Large intestine (tissue), 3 donors: ENCODE results near the gene GABPB1. TPM values are rescaled to one million over a fixed set of nuclear protein-coding genes. Genes with fewer than 3 reads are reported as not detected.
A peak's percentile ranks its signal among the peaks of the same experiment; 100 is the strongest.

Source experiments
- DNase-seq, 2 donors: peaks; one replicate each; pipeline versions ENCODE4 v3.0.0 to v3.0.0-alpha.2; 2013
- H3K27ac ChIP-seq: one replicate; pipeline ENCODE4 v1.5.1; 2013; ENCODE audit warnings: low read length
- H3K27me3 ChIP-seq: 2 replicates; pipeline ENCODE4 v1.6.1; 2013; ENCODE audit warnings: low read length; ENCODE audit not compliant: control insufficient read depth, insufficient read depth
- H3K36me3 ChIP-seq: 2 replicates; pipeline ENCODE4 v1.6.1; 2013; ENCODE audit warnings: low read length; ENCODE audit not compliant: control insufficient read depth, insufficient read depth
- H3K4me1 ChIP-seq: one replicate; pipeline ENCODE4 v1.6.1; 2013; ENCODE audit warnings: low read length; ENCODE audit not compliant: control insufficient read depth, insufficient read depth
- H3K4me3 ChIP-seq: one replicate; pipeline ENCODE4 v1.5.1; 2013; ENCODE audit warnings: low read length
- H3K9me3 ChIP-seq: one replicate; pipeline ENCODE4 v1.6.1; 2013; ENCODE audit warnings: mild to moderate bottlenecking, low read depth, low read length, moderate library complexity; ENCODE audit not compliant: control insufficient read depth
- WGBS: methylation state at CpG from one replicate; pipeline ENCODE4 v1.1.5; 2013; ENCODE audit warnings: low lambda C conversion rate; ENCODE audit not compliant: insufficient coverage; 5-methylcytosine and 5-hydroxymethylcytosine counted together
- polyA plus RNA-seq: library from polyadenylated mRNA; unstranded; fragments of 120-200 nt; gene quantifications from one replicate; pipeline ENCODE4 v1.2.1, GENCODE V29; 2013

The GABPB1 gene
- polyA plus RNA-seq, 1 donor, result 16.9 TPM

- no peak overlapping the region for H3K4me3 ChIP-seq
- H3K27ac ChIP-seq, result no peak overlapping the region
- DNase-seq, result no peak
- no peaks in the 10 kb centered on the region for H3K4me1 ChIP-seq
- WGBS, result no CpG with 5 or more reads among the region's 2 CpGs
- H3K9me3 ChIP-seq, result no peaks in the 10 kb centered on the region
- H3K36me3 ChIP-seq, result no peaks in the 10 kb centered on the region
- H3K27me3 ChIP-seq, result no peaks in the 10 kb centered on the region
Measured at GRCh38 chr15:50246631-50247030, 108.4 kb downstream of the GABPB1 start.

DNA sequence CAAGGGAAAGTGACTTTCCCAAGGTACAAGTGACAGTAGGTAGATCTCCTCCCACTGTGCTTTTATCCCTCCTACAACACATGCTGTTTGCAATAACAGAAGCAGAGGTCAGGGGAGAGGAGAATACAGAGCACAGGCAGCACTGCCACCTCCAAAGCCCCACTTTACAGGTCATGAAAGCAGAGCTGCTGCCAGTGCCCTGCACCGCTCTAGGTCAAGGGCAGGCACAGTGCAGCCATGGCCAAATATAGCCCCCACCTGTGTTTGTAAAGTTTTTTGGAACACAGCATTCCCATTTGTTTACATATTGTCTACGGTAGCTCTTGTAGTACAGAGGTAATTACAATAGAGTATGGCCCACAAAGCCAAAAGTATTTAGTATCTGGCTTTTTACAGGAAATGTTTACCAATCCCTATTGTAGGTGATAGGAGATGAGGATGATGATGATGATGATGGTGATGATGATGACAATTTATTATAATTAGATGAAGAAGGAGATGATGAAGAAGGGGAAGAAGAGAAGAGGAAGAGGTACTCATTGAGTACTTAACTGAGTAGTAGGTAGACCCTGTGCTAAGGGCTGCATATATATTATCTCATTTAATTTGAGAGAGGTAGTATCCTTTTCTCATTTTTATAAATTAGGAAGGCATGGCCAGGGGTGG lies 109.9 kb downstream of the GABPB1 start:
- DNase-seq, result no peak
- 100% methylated on average over 1 of the region's 2 CpGs for WGBS
- H3K27me3 ChIP-seq, result no peaks in the 10 kb centered on the region
- H3K4me1 ChIP-seq, result no peaks in the 10 kb centered on the region
- no peak overlapping the region for H3K27ac ChIP-seq
- H3K9me3 ChIP-seq, result no peaks in the 10 kb centered on the region
- H3K36me3 ChIP-seq, result no peaks in the 10 kb centered on the region
- H3K4me3 ChIP-seq, result no peak overlapping the region

GRCh38 chr15:50244153-50244552 lies 110.8 kb downstream of the GABPB1 start:
- Histone ChIP-seq H3K4me1 (no peaks in the 10 kb centered on the region), H3K27ac (no peak overlapping the region), H3K27me3 (no peaks in the 10 kb centered on the region), H3K36me3 (no peaks in the 10 kb centered on the region), H3K9me3 (no peaks in the 10 kb centered on the region), H3K4me3 (no peak overlapping the region)
- no CpG with 5 or more reads among the region's 1 CpG for WGBS
- DNase-seq, result no peak

- 100% methylated on average over 1 of the region's 5 CpGs for WGBS
- no peaks in the 10 kb centered on the region for H3K27me3 ChIP-seq
- H3K4me3 ChIP-seq, result no peak overlapping the region
- H3K36me3 ChIP-seq, result peaks cover 3% of the 10 kb centered on the region
- DNase-seq, result no peak
- H3K9me3 ChIP-seq, result no peaks in the 10 kb centered on the region
- H3K4me1 ChIP-seq, result no peaks in the 10 kb centered on the region
- H3K27ac ChIP-seq, result no peak overlapping the region
Measured at GRCh38 chr15:50241684-50242450, 113.1 kb downstream of the GABPB1 start.

- Histone ChIP-seq H3K4me1 (no peaks in the 10 kb centered on the region), H3K27me3 (no peaks in the 10 kb centered on the region), H3K4me3 (no peak overlapping the region), H3K9me3 (no peaks in the 10 kb centered on the region), H3K27ac (no peak overlapping the region), H3K36me3 (peaks cover 3% of the 10 kb centered on the region)
- WGBS, result no CpG with 5 or more reads among the region's 2 CpGs
- no peak for DNase-seq
Measured at GRCh38 chr15:50238255-50238654, 116.7 kb downstream of the GABPB1 start.

GRCh38 chr15:50236433-50236832 lies 118.6 kb downstream of the GABPB1 start:
- no peak overlapping the region for H3K27ac ChIP-seq
- no CpG with 5 or more reads among the region's 9 CpGs for WGBS
- no peaks in the 10 kb centered on the region for H3K27me3 ChIP-seq
- no peak overlapping the region for H3K4me3 ChIP-seq
- peaks cover 3% of the 10 kb centered on the region for H3K36me3 ChIP-seq
- no peak for DNase-seq
- no peaks in the 10 kb centered on the region for H3K9me3 ChIP-seq
- H3K4me1 ChIP-seq, result no peaks in the 10 kb centered on the region

DNA sequence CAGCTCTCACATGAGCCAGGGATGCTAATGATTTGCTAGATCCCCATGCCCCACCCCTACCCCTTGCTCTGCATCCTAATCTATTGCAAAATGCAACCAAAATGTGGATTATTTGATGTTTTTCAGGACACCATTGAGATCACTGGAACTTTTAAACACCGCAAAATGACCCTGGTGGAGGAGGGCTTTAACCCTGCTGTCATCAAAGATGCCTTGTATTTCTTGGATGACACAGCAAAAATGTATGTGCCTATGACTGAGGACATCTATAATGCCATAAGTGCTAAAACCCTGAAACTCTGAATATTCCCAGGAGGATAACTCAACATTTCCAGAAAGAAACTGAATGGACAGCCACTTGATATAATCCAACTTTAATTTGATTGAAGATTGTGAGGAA lies 119.2 kb downstream of the GABPB1 start:
- no peaks in the 10 kb centered on the region for H3K4me1 ChIP-seq
- no peak for DNase-seq
- H3K27me3 ChIP-seq, result no peaks in the 10 kb centered on the region
- peaks cover 3% of the 10 kb centered on the region for H3K36me3 ChIP-seq
- H3K4me3 ChIP-seq, result no peak overlapping the region
- WGBS, result no CpG with 5 or more reads among the region's 1 CpG
- no peak overlapping the region for H3K27ac ChIP-seq
- H3K9me3 ChIP-seq, result no peaks in the 10 kb centered on the region

DNA sequence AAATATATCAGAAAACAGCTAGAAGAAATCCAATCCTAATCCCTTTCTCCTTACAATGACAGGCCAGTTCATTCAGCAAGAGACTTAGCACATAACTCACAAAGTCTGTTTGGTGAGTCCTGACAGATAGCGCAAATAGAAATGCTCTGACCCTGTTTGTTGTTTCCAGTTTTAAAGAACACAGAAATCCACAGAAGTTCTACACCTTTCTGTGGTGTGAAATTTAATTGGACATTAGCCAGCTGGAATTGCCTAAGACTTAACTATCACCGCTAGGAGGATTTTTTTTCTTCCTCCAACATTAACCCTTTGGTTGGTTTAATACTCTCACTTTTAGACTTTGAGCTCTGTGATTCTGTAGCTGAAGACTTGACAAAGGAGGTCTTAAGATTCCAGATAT lies 120.2 kb downstream of the GABPB1 start:
- H3K27ac ChIP-seq, result no peak overlapping the region
- H3K36me3 ChIP-seq, result peaks cover 6% of the 10 kb centered on the region
- H3K9me3 ChIP-seq, result no peaks in the 10 kb centered on the region
- no peak overlapping the region for H3K4me3 ChIP-seq
- no peaks in the 10 kb centered on the region for H3K27me3 ChIP-seq
- WGBS, result no CpG with 5 or more reads among the region's 2 CpGs
- no peaks in the 10 kb centered on the region for H3K4me1 ChIP-seq
- peak in 1 of 2 donors; percentile 22 for DNase-seq

DNA sequence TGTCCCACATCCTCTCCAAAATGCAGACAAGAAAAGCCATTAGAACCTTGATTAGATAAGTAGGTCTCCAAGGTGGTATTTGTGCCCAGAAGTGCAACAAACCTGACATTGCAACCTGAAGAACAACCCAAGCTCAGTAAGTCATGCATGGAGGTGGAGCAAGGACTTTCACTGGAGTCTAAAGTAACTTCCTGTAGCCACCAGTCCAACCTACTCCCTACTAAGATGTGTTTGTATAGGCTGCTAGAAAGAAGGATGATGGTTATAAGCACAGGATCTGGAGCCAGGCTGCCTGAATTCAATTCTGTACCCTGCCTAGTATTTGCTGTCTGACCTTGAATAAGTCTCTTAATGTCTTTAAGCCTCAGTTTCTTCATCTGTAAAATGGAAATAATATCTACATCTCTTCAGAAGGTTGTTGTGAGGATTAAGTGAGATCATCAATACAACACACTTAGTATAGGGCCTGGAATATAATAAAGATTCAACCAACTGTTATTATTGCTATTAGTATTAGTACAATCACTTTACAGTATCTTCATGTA lies 121.7 kb downstream of the GABPB1 start:
- H3K4me1 ChIP-seq, result no peaks in the 10 kb centered on the region
- no peaks in the 10 kb centered on the region for H3K27me3 ChIP-seq
- no peaks in the 10 kb centered on the region for H3K9me3 ChIP-seq
- peak in 1 of 2 donors; percentile 22 for DNase-seq
- H3K36me3 ChIP-seq, result peaks cover 15% of the 10 kb centered on the region
- no peak overlapping the region for H3K4me3 ChIP-seq
- no peak overlapping the region for H3K27ac ChIP-seq

DNA sequence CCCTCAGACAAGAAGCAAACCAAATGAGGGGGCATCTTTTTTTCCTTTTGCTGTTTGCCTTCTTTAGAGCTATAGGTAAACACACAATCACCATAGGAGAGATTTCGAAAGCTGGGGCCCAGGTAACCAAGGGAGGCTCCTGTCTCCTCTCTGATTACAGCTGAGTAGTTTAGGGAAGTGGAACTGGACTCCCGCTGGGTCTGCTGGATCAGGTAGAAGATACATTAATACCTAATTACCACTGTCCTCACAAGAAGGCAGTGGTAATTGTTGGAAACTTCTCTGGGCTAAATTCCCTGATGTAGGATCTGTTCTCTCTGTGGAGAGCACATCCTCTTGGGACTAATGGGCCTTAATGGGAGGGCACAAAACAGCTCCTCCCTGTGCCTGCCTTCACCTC lies 122.2 kb downstream of the GABPB1 start:
- peaks cover 17% of the 10 kb centered on the region for H3K36me3 ChIP-seq
- H3K9me3 ChIP-seq, result no peaks in the 10 kb centered on the region
- WGBS, result no CpG with 5 or more reads among the region's 2 CpGs
- no peaks in the 10 kb centered on the region for H3K27me3 ChIP-seq
- H3K4me1 ChIP-seq, result no peaks in the 10 kb centered on the region
- no peak overlapping the region for H3K4me3 ChIP-seq
- DNase-seq, result no peak
- H3K27ac ChIP-seq, result no peak overlapping the region
